IPS-18c (cell line): ENCODE results near the gene ANKRD11.
"Not testable (repeated sequence)": the region's sequence is repeated elsewhere in the genome, so short reads cannot be mapped to it uniquely, and the experiment has no call there.

Experiments used
- H3K4me3 ChIP-seq: 2 replicates; pipeline ENCODE4 v1.7.0; 2013; ENCODE audit warnings: low read depth, mild to moderate bottlenecking, low read length, moderate library complexity; ENCODE audit not compliant: insufficient read depth
- H3K9me3 ChIP-seq: one replicate; pipeline ENCODE4 v1.6.1; 2013; ENCODE audit warnings: mild to moderate bottlenecking, low read length, moderate library complexity; ENCODE audit not compliant: control insufficient read depth, insufficient read depth

ANKRD11 gene

GRCh38 chr16:89446136-89446974 is 44.0 kb downstream of the ANKRD11 start:
- H3K9me3 ChIP-seq = no peaks in the 10 kb centered on the region
- no peak overlapping the region for H3K4me3 ChIP-seq

DNA sequence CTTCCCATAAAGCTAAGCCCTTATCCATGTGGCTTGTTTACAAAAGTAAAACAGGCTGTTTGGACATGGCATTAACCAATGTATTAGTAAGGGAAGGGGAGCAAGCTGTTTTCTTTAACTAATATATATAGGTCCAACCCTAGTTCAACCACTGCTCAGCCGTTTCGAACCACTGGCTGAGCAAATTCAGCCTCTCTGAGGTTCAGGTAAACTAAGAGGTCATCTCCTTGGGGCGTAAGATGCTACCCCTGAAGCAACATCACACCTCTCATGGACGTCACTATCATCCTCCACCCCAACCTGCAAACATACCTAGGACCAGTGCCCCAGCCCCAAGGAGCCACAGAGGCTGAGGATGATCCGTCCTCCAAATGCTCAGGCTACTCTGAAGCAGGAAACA is 45.2 kb downstream of the ANKRD11 start:
- no peak overlapping the region for H3K4me3 ChIP-seq
- no peaks in the 10 kb centered on the region for H3K9me3 ChIP-seq

- Histone ChIP-seq H3K4me3 (no peak overlapping the region), H3K9me3 (no peaks in the 10 kb centered on the region)
Observed at GRCh38 chr16:89444728-89445127, 45.6 kb downstream of the ANKRD11 start.

- H3K4me3 ChIP-seq = no peak overlapping the region
- no peaks in the 10 kb centered on the region for H3K9me3 ChIP-seq
Observed at GRCh38 chr16:89444151-89444723, 46.1 kb downstream of the ANKRD11 start.

DNA sequence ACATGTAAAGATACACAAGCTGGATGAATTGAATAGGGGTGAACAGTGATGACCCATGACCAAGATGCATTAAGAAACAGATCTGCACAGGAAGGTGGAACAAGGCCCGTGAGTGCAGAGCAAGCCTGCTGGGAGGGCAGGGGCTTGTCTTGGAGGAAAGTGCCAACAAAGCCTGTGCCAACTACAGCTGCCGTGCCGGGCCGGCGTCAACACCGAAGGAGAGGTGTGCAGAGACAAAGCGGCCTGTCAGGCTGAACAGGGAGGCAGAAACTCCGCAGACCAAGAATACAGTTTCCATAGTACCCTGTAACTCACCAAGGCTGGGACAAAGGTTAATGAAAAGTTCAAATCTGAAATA is 46.7 kb downstream of the ANKRD11 start:
- no peaks in the 10 kb centered on the region for H3K9me3 ChIP-seq

DNA sequence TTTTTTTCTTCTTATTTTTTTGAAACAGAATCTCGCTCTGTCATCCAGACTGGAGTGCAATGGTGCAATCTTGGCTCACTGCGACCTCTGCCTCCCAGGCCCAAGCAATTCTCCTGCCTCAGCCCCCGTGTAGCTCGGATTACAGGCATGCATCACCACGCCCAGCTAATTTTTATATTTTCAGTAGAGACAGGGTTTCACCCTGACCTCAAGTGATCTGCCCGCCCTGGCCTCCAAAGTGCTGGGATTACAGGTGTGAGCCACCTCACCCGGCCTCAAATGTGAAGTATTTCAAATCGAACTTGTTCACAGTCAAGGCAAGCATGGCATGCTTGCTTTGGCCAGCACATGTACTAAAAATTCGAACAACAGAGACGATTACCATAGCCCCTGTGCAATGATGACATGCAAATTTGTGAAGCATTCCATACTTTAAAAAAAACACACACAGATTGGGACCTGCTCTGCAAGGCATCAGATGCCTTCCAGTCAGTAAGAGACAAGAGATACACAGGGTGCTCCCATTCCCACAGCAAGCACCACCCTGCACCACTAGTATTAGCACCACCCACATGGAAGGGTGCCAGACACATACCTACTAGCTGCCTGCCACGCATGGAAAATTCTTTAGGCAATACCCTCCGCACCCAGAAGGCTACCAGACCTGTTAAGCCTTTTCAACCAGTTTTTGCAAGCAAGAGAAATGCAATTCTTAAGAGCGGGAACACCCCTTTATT is 47.2 kb downstream of the ANKRD11 start:
- Histone ChIP-seq H3K4me3 (no peak overlapping the region), H3K9me3 (no peaks in the 10 kb centered on the region)

More for the DNA sequence above, 46.7 kb downstream of the ANKRD11 start:
- H3K4me3 ChIP-seq = no peak overlapping the region

DNA sequence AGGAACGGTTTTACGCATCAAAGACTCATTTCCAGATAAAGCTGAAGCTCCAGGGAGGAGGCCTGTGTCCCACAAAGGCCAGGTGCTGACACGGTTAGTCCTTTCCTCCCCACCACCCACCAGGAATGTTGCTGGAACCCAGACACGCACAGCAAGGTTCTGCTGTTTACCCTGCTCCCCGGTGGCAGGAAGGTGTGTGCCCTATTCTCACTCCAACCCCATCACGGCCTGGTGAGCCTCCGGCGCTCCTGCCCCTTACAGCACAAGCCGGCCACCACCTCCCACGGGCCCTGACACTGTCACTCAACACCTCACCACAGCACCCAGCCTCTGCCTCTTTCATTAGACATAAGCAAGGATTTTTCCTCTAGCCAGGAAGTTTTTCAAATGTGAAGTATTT is 47.8 kb downstream of the ANKRD11 start:
- Histone ChIP-seq H3K4me3 (no peak overlapping the region), H3K9me3 (no peaks in the 10 kb centered on the region)

DNA sequence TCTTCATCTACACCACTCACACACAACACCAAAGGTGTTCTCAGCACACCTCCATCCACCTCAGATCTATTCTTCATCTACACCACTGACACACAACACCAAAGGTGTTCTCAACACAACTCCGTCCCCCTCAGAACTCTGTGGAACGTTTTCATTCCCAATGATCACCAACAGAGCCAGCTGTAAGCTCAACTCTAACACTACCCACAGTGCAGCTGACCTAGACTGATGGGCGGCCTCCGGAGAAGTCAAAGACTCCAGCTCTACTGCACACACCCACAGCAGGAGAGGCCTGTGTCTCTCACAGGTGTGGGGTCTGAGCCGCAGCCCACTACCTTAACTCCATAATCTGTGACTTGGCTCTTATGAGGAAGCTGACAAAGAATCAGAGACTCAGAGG is 50.7 kb downstream of the ANKRD11 start:
- peaks cover 2% of the 10 kb centered on the region for H3K9me3 ChIP-seq
- H3K4me3 ChIP-seq = no peak overlapping the region

GRCh38 chr16:89437991-89438390 is 52.4 kb downstream of the ANKRD11 start:
- no peak overlapping the region for H3K4me3 ChIP-seq
- peaks cover 2% of the 10 kb centered on the region for H3K9me3 ChIP-seq

DNA sequence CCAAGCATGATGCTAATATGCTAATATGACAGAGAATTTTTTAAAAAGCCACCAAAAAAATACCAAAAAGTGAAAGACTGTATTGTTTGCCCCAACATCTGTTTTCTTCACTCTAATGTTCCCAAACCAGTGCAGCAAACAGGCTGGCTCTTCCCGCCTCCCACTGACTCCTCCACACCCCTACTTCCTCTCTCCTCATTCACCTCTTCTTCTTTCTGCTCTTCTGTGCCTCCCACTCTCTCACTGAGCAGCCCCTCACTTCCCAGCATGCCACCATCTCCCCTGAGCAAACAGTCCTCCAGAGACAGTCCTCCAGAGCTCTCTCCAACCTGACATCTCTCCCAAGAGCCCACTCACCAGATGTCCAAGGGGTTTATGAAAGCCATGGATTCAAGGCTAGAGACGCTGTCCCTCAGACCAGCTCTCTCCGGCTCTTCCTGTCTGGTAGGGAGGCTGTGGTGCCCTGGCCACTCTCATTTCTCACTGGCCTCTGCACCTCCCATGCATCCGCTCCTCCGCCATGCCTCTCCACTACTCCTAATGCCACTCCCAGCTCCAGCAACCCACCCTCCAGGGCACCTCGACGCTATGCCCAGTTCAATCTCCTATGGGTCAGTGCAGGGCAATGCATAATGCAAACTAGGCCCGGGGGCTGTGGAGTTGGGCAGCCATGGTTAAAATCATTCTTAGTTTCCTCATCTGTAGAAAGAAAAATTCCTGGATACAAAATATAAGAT is 52.9 kb downstream of the ANKRD11 start:
- Histone ChIP-seq H3K4me3 (no peak overlapping the region), H3K9me3 (peaks cover 2% of the 10 kb centered on the region)

DNA sequence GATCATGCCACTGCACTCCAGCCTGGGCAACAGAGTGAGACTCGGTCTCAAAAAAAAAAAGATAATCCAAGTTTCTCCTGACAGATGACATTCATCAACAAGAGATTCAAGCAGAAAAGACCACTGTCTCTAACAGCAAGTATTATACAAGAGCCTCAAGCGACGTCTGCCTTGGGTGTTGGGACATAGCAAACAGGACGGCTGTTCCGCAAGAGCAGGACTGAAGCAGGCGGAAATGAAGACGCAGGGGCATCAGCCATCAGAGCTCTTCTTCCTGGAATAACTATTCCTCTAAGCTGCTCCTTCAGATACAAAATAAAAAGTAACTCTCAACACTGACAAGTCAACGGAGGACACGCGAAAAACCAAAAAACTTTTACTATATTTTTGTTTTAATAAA is 54.0 kb downstream of the ANKRD11 start:
- Histone ChIP-seq H3K9me3 (peaks cover 2% of the 10 kb centered on the region), H3K4me3 (no peak overlapping the region)

DNA sequence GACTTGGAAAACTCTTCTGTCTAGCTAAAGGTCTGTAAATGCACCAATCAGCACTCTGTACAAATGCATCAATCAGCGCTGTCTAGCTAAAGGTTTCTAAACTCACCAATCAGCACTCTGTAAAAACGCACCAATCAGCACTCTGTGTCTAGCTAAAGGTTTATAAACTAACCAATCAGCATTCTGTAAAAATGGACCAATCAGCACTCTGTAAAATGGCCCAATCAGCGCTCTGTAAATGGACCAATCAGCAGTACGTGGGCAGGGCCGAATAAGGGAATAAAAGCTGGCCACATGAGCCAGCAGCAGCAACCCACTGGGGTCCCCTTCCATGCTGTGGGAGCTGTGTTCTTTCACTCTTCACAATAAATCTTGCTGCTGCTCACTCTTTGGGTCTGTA is 55.3 kb downstream of the ANKRD11 start:
- H3K4me3 ChIP-seq, H3K9me3 ChIP-seq: not testable (repeated sequence)

DNA sequence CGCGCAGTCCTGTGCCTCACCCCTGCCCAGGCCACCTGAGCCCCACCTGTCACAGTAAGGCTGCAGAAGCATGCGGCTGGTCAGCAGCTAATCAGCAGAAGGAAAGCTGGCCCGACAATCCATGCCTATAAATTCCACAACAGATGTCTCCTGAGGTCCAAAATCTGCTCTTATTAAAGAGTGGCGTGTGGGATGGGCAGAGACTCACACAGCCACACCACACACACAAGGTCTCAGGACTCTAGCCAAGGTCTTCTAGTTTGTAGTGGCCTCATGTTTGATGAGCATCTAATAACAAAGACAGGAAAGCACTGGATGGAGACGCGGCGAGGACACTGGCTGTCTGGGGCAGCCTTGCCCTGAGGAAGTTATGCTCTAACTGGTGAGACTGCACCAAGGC is 55.9 kb downstream of the ANKRD11 start:
- Histone ChIP-seq H3K9me3 (peaks cover 2% of the 10 kb centered on the region), H3K4me3 (no peak overlapping the region)

GRCh38 chr16:89433363-89433984 is 56.9 kb downstream of the ANKRD11 start:
- not testable (repeated sequence) for H3K4me3 ChIP-seq, H3K9me3 ChIP-seq

DNA sequence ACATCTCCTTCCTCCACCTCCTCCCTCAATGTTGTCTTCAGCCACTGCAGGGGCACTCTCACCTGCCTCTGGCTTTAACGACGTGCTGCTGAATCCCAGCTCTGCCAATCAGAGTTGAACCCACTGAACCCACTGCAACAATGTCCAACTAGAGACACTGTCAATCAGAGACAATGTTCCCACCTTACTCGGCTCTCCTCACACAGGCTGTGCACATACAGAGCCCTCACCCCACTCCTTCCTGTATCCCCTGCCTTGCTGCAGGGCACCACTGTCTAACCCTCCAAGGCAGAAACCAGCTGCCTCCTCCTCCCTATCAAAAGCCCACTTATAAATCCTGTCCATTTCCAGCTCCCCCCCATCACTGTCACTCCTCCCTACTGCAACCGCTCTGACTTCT is 58.7 kb downstream of the ANKRD11 start:
- peaks cover 2% of the 10 kb centered on the region for H3K9me3 ChIP-seq

DNA sequence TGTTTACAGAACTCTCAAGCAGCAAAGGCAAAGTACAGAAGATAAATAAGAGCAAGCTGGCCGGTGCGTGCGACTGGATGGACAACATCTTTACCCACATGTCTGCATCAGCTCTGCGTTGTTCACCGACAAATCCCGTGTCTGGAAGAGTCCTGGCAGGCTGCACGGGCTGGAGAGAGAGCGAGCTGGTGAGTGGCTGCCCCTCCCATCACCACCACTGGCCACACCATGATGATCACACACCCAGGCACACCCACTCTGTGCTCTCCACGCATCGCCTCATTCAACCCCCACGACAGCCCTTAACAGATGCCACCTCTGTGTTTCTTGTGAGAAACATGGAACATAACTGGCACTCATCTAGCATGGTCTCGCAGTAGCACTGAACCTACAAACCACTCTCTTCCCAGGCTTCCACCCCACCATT is 59.2 kb downstream of the ANKRD11 start:
- Histone ChIP-seq H3K4me3 (no peak overlapping the region), H3K9me3 (peaks cover 2% of the 10 kb centered on the region)

More for the DNA sequence above, 58.7 kb downstream of the ANKRD11 start:
- no peak overlapping the region for H3K4me3 ChIP-seq
